HCT116 (cell line): Measurements from ENCODE around the gene MYCN. TPM values are rescaled to one million over a fixed set of nuclear protein-coding genes. Genes with fewer than 3 reads are reported as not detected.

ENCODE experiments used
- ATAC-seq: fragments of 200-7000 bp; cut with Tn5 transposase; 2 replicates; pipeline ENCODE4 v1.9.1; 2020; ENCODE audit warnings: mild to moderate bottlenecking, moderate library complexity
- BruUV-seq: library from RNA; stranded (reverse); fragments of 400-500 nt; replicated peaks from 2 replicates; lab custom pipeline; 2021; lab: Mats Ljungman, UMichigan
- CTCF ChIA-PET: fragments of 300-600 bp; sonication (Branson Sonifier 250); formaldehyde crosslinking; loops from one replicate; lab custom pipeline; 2021; ENCODE audit warnings: antibody characterized with exemption; lab: Charles Lee
- POLR2A ChIA-PET: fragments of 300-600, 350-600 bp; sonication (Branson Sonifier 250); formaldehyde crosslinking; loops from one replicate; lab custom pipeline; 2021; ENCODE audit warnings: antibody characterized with exemption; lab: Charles Lee
- RAD21 ChIA-PET, 2 experiments: fragments of 300-600 bp; sonication (Branson Sonifier 250); formaldehyde crosslinking; loops; one replicate each; lab custom pipeline; 2023; ENCODE audit warnings: low total read pairs in 2 of 2; ENCODE audit not compliant: uncharacterized antibody in 2 of 2, unreplicated experiment in 2 of 2, low non-redundant PET in 1 of 2; lab: Charles Lee
- DNase-seq: peaks from one replicate; pipeline ENCODE4 v3.0.0-alpha.2; 2010; ENCODE audit warnings: low read depth, low spot score
- H2AFZ ChIP-seq: fragments of 200-600 bp; shearing (Covaris generic), sonication (generic); 2 replicates; pipeline ENCODE4 v1.6.1; 2017; ENCODE audit warnings: low read depth, mixed run types, mixed read lengths, antibody characterized with exemption, low read length; ENCODE audit not compliant: poor library complexity, severe bottlenecking
- H3K27ac ChIP-seq: 2 replicates; pipeline ENCODE4 v1.5.1; 2012; ENCODE audit warnings: low read depth, low read length
- H3K27me3 ChIP-seq: fragments of 200-600 bp; sonication (generic); 2 replicates; pipeline ENCODE4 v1.6.1; 2016; ENCODE audit warnings: mixed run types, low read length, mixed read lengths; ENCODE audit not compliant: insufficient read depth
- H3K36me3 ChIP-seq, 2 experiments: fragments of 200-500 bp in 1 of 2; fragments of 200-600 bp in 1 of 2; sonication (Bioruptor generic) in 1 of 2; sonication (generic) in 1 of 2; 2 replicates each; pipeline versions ENCODE4 v1.5.1 to v1.6.1; 2014 to 2016; ENCODE audit warnings: low read length in 2 of 2, inconsistent platforms in 1 of 2, mixed read lengths in 1 of 2, mixed run types in 1 of 2; ENCODE audit not compliant: insufficient read depth in 2 of 2, control insufficient read depth in 1 of 2
- H3K4me1 ChIP-seq, 2 experiments: fragments of 200-600 bp in 1 of 2; sonication (generic) in 1 of 2; 2 replicates each; pipeline versions ENCODE4 v1.5.1 to v1.6.1; 2012 to 2017; ENCODE audit warnings: low read length in 2 of 2, inconsistent platforms in 1 of 2, mild to moderate bottlenecking in 1 of 2, mixed read lengths in 1 of 2, mixed run types in 1 of 2, moderate library complexity in 1 of 2; ENCODE audit not compliant: insufficient read depth in 2 of 2, control insufficient read depth in 1 of 2
- H3K4me2 ChIP-seq: fragments of 200-600 bp; sonication (generic); 2 replicates; pipeline ENCODE4 v1.6.1; 2017; ENCODE audit warnings: mixed run types, low read length, mixed read lengths
- H3K4me3 ChIP-seq, 2 experiments: fragments of 200-600 bp in 1 of 2; sonication (generic) in 1 of 2; replicated peaks in 1 of 2; 2 replicates each; pipeline ENCODE4 v1.5.1; 2011 to 2016; ENCODE audit warnings: low read length in 2 of 2, control low read depth in 1 of 2, low read depth in 1 of 2, mild to moderate bottlenecking in 1 of 2, mixed read lengths in 1 of 2, mixed run types in 1 of 2
- H3K79me2 ChIP-seq: fragments of 200-600 bp; sonication (generic); 2 replicates; pipeline ENCODE4 v1.6.1; 2017; ENCODE audit warnings: mild to moderate bottlenecking, mixed run types, low read length, moderate library complexity, mixed read lengths; ENCODE audit not compliant: insufficient read depth
- H3K9ac ChIP-seq: fragments of 200-600 bp; sonication (generic); 2 replicates; pipeline ENCODE4 v1.6.1; 2016; ENCODE audit warnings: low read length, mixed read lengths
- H3K9me2 ChIP-seq: fragments of 200-600 bp; sonication (generic), shearing (Covaris generic); 2 replicates; pipeline ENCODE4 v1.6.1; 2017; ENCODE audit warnings: mixed run types, mild to moderate bottlenecking, moderate library complexity; ENCODE audit not compliant: insufficient read depth
- H3K9me3 ChIP-seq, 2 experiments: fragments of 200-500 bp in 1 of 2; fragments of 200-600 bp in 1 of 2; sonication (Bioruptor generic) in 1 of 2; sonication (generic) in 1 of 2; 2 replicates each; pipeline ENCODE4 v1.6.1; 2014 to 2017; ENCODE audit warnings: low read length in 2 of 2, mixed read lengths in 2 of 2, inconsistent platforms in 1 of 2, low read depth in 1 of 2, mild to moderate bottlenecking in 1 of 2, mixed run types in 1 of 2, moderate library complexity in 1 of 2; ENCODE audit not compliant: control insufficient read depth in 1 of 2, insufficient read depth in 1 of 2
- H4K20me1 ChIP-seq: fragments of 200-600 bp; sonication (generic), shearing (Covaris generic); 2 replicates; pipeline ENCODE4 v1.6.1; 2017; ENCODE audit warnings: mixed run types, mild to moderate bottlenecking, moderate library complexity; ENCODE audit not compliant: insufficient read depth
- ATF3 ChIP-seq: IDR thresholded peaks from 2 replicates; pipeline ENCODE4 v1.6.1; 2012
- CBX3 ChIP-seq: IDR thresholded peaks from 2 replicates; pipeline ENCODE4 v1.6.1; 2012; ENCODE audit warnings: low read depth
- CEBPB ChIP-seq: IDR thresholded peaks from 2 replicates; pipeline ENCODE4 v1.6.1; 2012; ENCODE audit warnings: low read depth
- CTCF ChIP-seq, 3 experiments: fragments of 200-600 bp in 1 of 3; sonication (generic) in 1 of 3; IDR thresholded peaks in 2 of 3; conservative IDR thresholded peaks in 1 of 3; 2 replicates each; pipeline ENCODE4 v1.5.1; 2012 to 2017; ENCODE audit warnings: low read depth in 2 of 3, low read length in 2 of 3, antibody characterized with exemption in 1 of 3, borderline replicate concordance in 1 of 3, control low read depth in 1 of 3, mild to moderate bottlenecking in 1 of 3, mixed read lengths in 1 of 3, mixed run types in 1 of 3, moderate library complexity in 1 of 3; ENCODE audit not compliant: insufficient read depth in 1 of 3
- EGR1 ChIP-seq: IDR thresholded peaks from 2 replicates; pipeline ENCODE4 v1.6.1; 2012; ENCODE audit warnings: low read depth
- ELF1 ChIP-seq: IDR thresholded peaks from 2 replicates; pipeline ENCODE4 v1.6.1; 2012; ENCODE audit warnings: low read depth, borderline replicate concordance
- EZH2 ChIP-seq: fragments of 200-600 bp; sonication (generic); IDR thresholded peaks from 2 replicates; pipeline ENCODE4 v1.6.1; 2017; ENCODE audit warnings: antibody characterized with exemption, mixed run types
- FOSL1 ChIP-seq: IDR thresholded peaks from 2 replicates; pipeline ENCODE4 v1.6.1; 2012; ENCODE audit warnings: low read depth
- JUND ChIP-seq: IDR thresholded peaks from 2 replicates; pipeline ENCODE4 v1.6.1; 2012
- POLR2A ChIP-seq: IDR thresholded peaks from 2 replicates; pipeline ENCODE4 v1.7.0; 2011; ENCODE audit warnings: borderline replicate concordance; ENCODE audit not compliant: insufficient read depth, insufficient read length; ENCODE audit errors: extremely low read depth
- POLR2AphosphoS5 ChIP-seq: IDR thresholded peaks from 2 replicates; pipeline ENCODE4 v1.6.1; 2011; ENCODE audit warnings: mild to moderate bottlenecking, low read depth, low read length, moderate library complexity
- REST ChIP-seq: IDR thresholded peaks from 2 replicates; pipeline ENCODE4 v1.6.1; 2012; ENCODE audit warnings: low read depth
- SP1 ChIP-seq: IDR thresholded peaks from 2 replicates; pipeline ENCODE4 v1.6.1; 2012; ENCODE audit warnings: low read depth
- SRF ChIP-seq: IDR thresholded peaks from 2 replicates; pipeline ENCODE4 v1.6.1; 2012; ENCODE audit warnings: low read depth
- TCF7L2 ChIP-seq: IDR thresholded peaks from 2 replicates; pipeline ENCODE4 v1.7.0; 2011; ENCODE audit warnings: borderline replicate concordance, inconsistent platforms; ENCODE audit not compliant: insufficient read depth, insufficient read length; ENCODE audit errors: extremely low read depth
- ZBTB33 ChIP-seq: IDR thresholded peaks from 2 replicates; pipeline ENCODE4 v1.6.1; 2011; ENCODE audit warnings: mild to moderate bottlenecking, low read length, moderate library complexity; ENCODE audit not compliant: insufficient replicate concordance; ENCODE audit errors: extremely low read depth
- ZFX ChIP-seq: fragments of 450-650 bp; IDR thresholded peaks from 2 replicates; pipeline ENCODE4 v1.6.1; 2017
- ZNF274 ChIP-seq: fragments of 200-500 bp; sonication (Bioruptor generic); IDR thresholded peaks from 2 replicates; pipeline ENCODE4 v1.6.1; 2014; ENCODE audit warnings: mild to moderate bottlenecking, low read depth, low read length, inconsistent platforms
- intact Hi-C: fragments of 100-400 bp; cut with micrococcal nuclease; formaldehyde crosslinking; loops from 2 replicates; pipeline ENCODE4 v1.10.0; 2022
- total RNA-seq: library from RNA; stranded (reverse); gene quantifications from one replicate; pipeline ENCODE4 v1.2.1, GENCODE V29; 2021; ENCODE audit not compliant: unreplicated experiment

The MYCN gene
- total RNA-seq, 1 experiment from 2014 or later: not detected

- no peak for TF ChIP-seq JUND
- no peak for TF ChIP-seq ZBTB33
- TF ChIP-seq CTCF (IDR thresholded peaks at IDR 0.05 in 2 of 3, conservative IDR thresholded peaks at IDR 0.05 in 1 of 3; ENCODE audit: borderline replicate concordance in 1 of 3, insufficient read depth in 1 of 3, low read depth in 2 of 3, low read length in 2 of 3): no peak
- no peak for TF ChIP-seq EGR1
- no peak for TF ChIP-seq POLR2AphosphoS5
- TF ChIP-seq ELF1: no peak
- no peak for TF ChIP-seq CBX3
- no peak for TF ChIP-seq ZFX
- TF ChIP-seq ATF3: no peak
- TF ChIP-seq CEBPB: no peak
- no peak for TF ChIP-seq TCF7L2
- no peak for TF ChIP-seq POLR2A
- TF ChIP-seq REST: no peak
- no peak for TF ChIP-seq FOSL1
- no peak for TF ChIP-seq SRF
- no peak for TF ChIP-seq SP1
- no peak for TF ChIP-seq ZNF274
- TF ChIP-seq EZH2: no peak
- POLR2A ChIA-PET: no interaction called here
These were observed 45.7 kb upstream of the MYCN start for GRCh38 chr2:15894481-15895144.

More at GRCh38 chr2:15894481-15895144, 45.7 kb upstream of the MYCN start:
- Histone ChIP-seq H3K27me3 (no peaks in the 10 kb centered on the region), H3K9ac (no peak overlapping the region), H3K27ac (no peak overlapping the region), H3K4me1 (no peaks in the 10 kb centered on the region), H3K9me3 (0 out of 4 replicates have a peak, but pooled peaks cover 0 to 4% of the 10 kb centered on the region in 2 experiments), H4K20me1 (no peaks in the 10 kb centered on the region), H3K79me2 (no peaks in the 10 kb centered on the region), H3K4me3 (no peak overlapping the region), H2AFZ (no peak overlapping the region), H3K4me2 (no peak overlapping the region), H3K9me2 (no peaks in the 10 kb centered on the region), H3K36me3 (no peaks in the 10 kb centered on the region)
- no TSS peak for BruUV-seq
- no peak for ATAC-seq
- ChIA-PET RAD21 (no interaction called here), CTCF (no interaction called here)
- intact Hi-C loops: no loop called here
- DNase-seq: no peak
